ENCODE results near the gene KRTAP5-3. TPM values are rescaled to one million over a fixed set of nuclear protein-coding genes. Genes with fewer than 3 reads are reported as not detected.

The KRTAP5-3 gene
- total RNA-seq, 1 donor from 2014 or later: not detected

GRCh38 chr11:1644601-1645356 lies 36.5 kb upstream of the KRTAP5-3 start:
- Histone ChIP-seq H3K27me3 (ENCODE audit: control insufficient read depth, insufficient read depth, low read length) (peaks cover under 1% of the 10 kb centered on the region), H3K36me3 (ENCODE audit: control insufficient read depth, insufficient read depth, low read length) (no peaks in the 10 kb centered on the region), H3K4me3 (ENCODE audit: low read depth, low read length) (no peak overlapping the region)
- no peak for DNase-seq (ENCODE audit: low read depth)
- no peak for FAIRE-seq
- no peak for TF ChIP-seq CTCF (IDR thresholded peaks at IDR 0.05; ENCODE audit: insufficient read depth, low read length, severe bottlenecking)

GRCh38 chr11:1643146-1643690 lies 35.0 kb upstream of the KRTAP5-3 start:
- FAIRE-seq: no peak

GRCh38 chr11:1642288-1643145 lies 34.3 kb upstream of the KRTAP5-3 start:
- Histone ChIP-seq H3K4me3 (ENCODE audit: low read depth, low read length) (no peak overlapping the region), H3K27me3 (ENCODE audit: control insufficient read depth, insufficient read depth, low read length) (peaks cover 5% of the 10 kb centered on the region), H3K36me3 (ENCODE audit: control insufficient read depth, insufficient read depth, low read length) (no peaks in the 10 kb centered on the region)
- no peak for TF ChIP-seq CTCF (IDR thresholded peaks at IDR 0.05; ENCODE audit: insufficient read depth, low read length, severe bottlenecking)
- DNase-seq (ENCODE audit: low read depth): no peak
- FAIRE-seq: no peak

More at GRCh38 chr11:1643146-1643690, 35.0 kb upstream of the KRTAP5-3 start:
- H3K4me3 ChIP-seq (ENCODE audit: low read depth, low read length): no peak overlapping the region
- H3K27me3 ChIP-seq (ENCODE audit: control insufficient read depth, insufficient read depth, low read length): peaks cover 5% of the 10 kb centered on the region
- H3K36me3 ChIP-seq (ENCODE audit: control insufficient read depth, insufficient read depth, low read length): no peaks in the 10 kb centered on the region
- TF ChIP-seq CTCF (IDR thresholded peaks at IDR 0.05; ENCODE audit: insufficient read depth, low read length, severe bottlenecking): no peak
- DNase-seq (ENCODE audit: low read depth): no peak

- H3K4me3 ChIP-seq (ENCODE audit: low read depth, low read length): no peak overlapping the region
- no peaks in the 10 kb centered on the region for H3K36me3 ChIP-seq (ENCODE audit: control insufficient read depth, insufficient read depth, low read length)
- H3K27me3 ChIP-seq (ENCODE audit: control insufficient read depth, insufficient read depth, low read length): peaks cover 5% of the 10 kb centered on the region
- TF ChIP-seq CTCF (IDR thresholded peaks at IDR 0.05; ENCODE audit: insufficient read depth, low read length, severe bottlenecking): no peak
- no peak for FAIRE-seq
- no peak for DNase-seq (ENCODE audit: low read depth)
These were observed 32.8 kb upstream of the KRTAP5-3 start for GRCh38 chr11:1641096-1641495.

- Histone ChIP-seq H3K36me3 (ENCODE audit: control insufficient read depth, insufficient read depth, low read length) (no peaks in the 10 kb centered on the region), H3K4me3 (ENCODE audit: low read depth, low read length) (no peak overlapping the region), H3K27me3 (ENCODE audit: control insufficient read depth, insufficient read depth, low read length) (peaks cover 5% of the 10 kb centered on the region)
- TF ChIP-seq CTCF (IDR thresholded peaks at IDR 0.05; ENCODE audit: insufficient read depth, low read length, severe bottlenecking): peak; percentile 89
- DNase-seq (ENCODE audit: low read depth) (no peak), FAIRE-seq (no peak)
These were observed 32.0 kb upstream of the KRTAP5-3 start for GRCh38 chr11:1640076-1640946.

Data from bronchial epithelial cell (primary cell).